GM19468 (cell line): ENCODE data around the gene SMCO2.

Source experiments
- ATAC-seq: cut with Tn5 transposase; IDR thresholded peaks from one replicate; pipeline ENCODE4 v1.9.1; 2021; ENCODE audit warnings: mild to moderate bottlenecking, moderate library complexity, moderate number of reproducible peaks; ENCODE audit not compliant: unreplicated experiment; ENCODE audit errors: extremely low read depth

SMCO2 gene

GRCh38 chr12:27497446-27497845 is 50.9 kb downstream of the SMCO2 start:
- ATAC-seq, result no peak

GRCh38 chr12:27498149-27498548 is 51.6 kb downstream of the SMCO2 start:
- ATAC-seq, result no peak

GRCh38 chr12:27498761-27499160 is 52.2 kb downstream of the SMCO2 start:
- no peak for ATAC-seq

GRCh38 chr12:27499377-27499776 is 52.8 kb downstream of the SMCO2 start:
- no peak for ATAC-seq

GRCh38 chr12:27500546-27500945 is 54.0 kb downstream of the SMCO2 start:
- no peak for ATAC-seq

- ATAC-seq, result no peak
These were observed 55.5 kb downstream of the SMCO2 start for GRCh38 chr12:27502021-27502435.

- no peak for ATAC-seq
These were observed 58.0 kb downstream of the SMCO2 start for GRCh38 chr12:27504507-27504906.

GRCh38 chr12:27505109-27505508 is 58.6 kb downstream of the SMCO2 start:
- no peak for ATAC-seq

- ATAC-seq, result no peak
These were observed 59.2 kb downstream of the SMCO2 start for GRCh38 chr12:27505761-27506160.

- ATAC-seq, result no peak
These were observed 60.2 kb downstream of the SMCO2 start for GRCh38 chr12:27506645-27507189.

GRCh38 chr12:27508736-27509431 is 62.3 kb downstream of the SMCO2 start:
- ATAC-seq, result no peak

GRCh38 chr12:27511031-27511722 is 64.6 kb downstream of the SMCO2 start:
- ATAC-seq, result no peak

GRCh38 chr12:27511723-27512045 is 65.1 kb downstream of the SMCO2 start:
- ATAC-seq, result no peak

- no peak for ATAC-seq
These were observed 66.8 kb downstream of the SMCO2 start for GRCh38 chr12:27513155-27513824.

- no peak for ATAC-seq
These were observed 69.1 kb downstream of the SMCO2 start for GRCh38 chr12:27515671-27516070.

- ATAC-seq, result no peak
These were observed 70.1 kb downstream of the SMCO2 start for GRCh38 chr12:27516625-27517024.

- ATAC-seq, result no peak
These were observed 71.0 kb downstream of the SMCO2 start for GRCh38 chr12:27517546-27517945.

- ATAC-seq, result no peak
These were observed 71.6 kb downstream of the SMCO2 start for GRCh38 chr12:27517961-27518665.

- no peak for ATAC-seq
These were observed 74.5 kb downstream of the SMCO2 start for GRCh38 chr12:27521066-27521465.

GRCh38 chr12:27521981-27522380 is 75.4 kb downstream of the SMCO2 start:
- ATAC-seq, result no peak

GRCh38 chr12:27523305-27523641 is 76.7 kb downstream of the SMCO2 start:
- no peak for ATAC-seq
